GM12878 (cell line): ENCODE data around the gene MACROD2. TPM values are rescaled to one million over a fixed set of nuclear protein-coding genes. Genes with fewer than 3 reads are reported as not detected.

Source experiments
- ATAC-seq: fragments of 200-7000 bp; cut with Tn5 transposase; 3 replicates; pipeline ENCODE4 v1.9.1; 2020; ENCODE audit warnings: mild to moderate bottlenecking, moderate library complexity
- BruUV-seq: library from RNA; stranded (reverse); fragments of 400-500 nt; replicated peaks from 2 replicates; lab custom pipeline; 2021; lab: Mats Ljungman, UMichigan
- CTCF ChIA-PET: fragments of 300-600 bp; sonication (Branson Sonifier 250); formaldehyde crosslinking; extraction: SDS; loops from one replicate; lab custom pipeline; 2021; ENCODE audit warnings: inconsistent platforms; lab: Yijun Ruan, JAX
- POLR2A ChIA-PET: fragments of 350-600 bp; formaldehyde crosslinking; extraction: SDS; loops from one replicate; lab custom pipeline; 2021; ENCODE audit warnings: inconsistent platforms; lab: Charles Lee
- RAD21 ChIA-PET: fragments of 300-600 bp; sonication (Branson Sonifier 250); formaldehyde crosslinking; loops from one replicate; lab custom pipeline; 2023; ENCODE audit warnings: antibody characterized with exemption; ENCODE audit not compliant: unreplicated experiment; lab: Charles Lee
- SMC1A ChIA-PET: fragments of 300-600 bp; sonication (Branson Sonifier 250); formaldehyde crosslinking; loops from one replicate; lab custom pipeline; 2023; ENCODE audit not compliant: unreplicated experiment, uncharacterized antibody; lab: Charles Lee
- DNase-seq: peaks from one replicate; pipeline ENCODE4 v3.0.0-alpha.2; 2011; ENCODE audit warnings: low read depth, low spot score
- FAIRE-seq: peaks from 3 replicates; lab custom pipeline; 2011; peaks lifted over from hg19 to GRCh38; lab: Jason Lieb, UNC
- H2AFZ ChIP-seq: 2 replicates; pipeline ENCODE4 v1.6.0; 2011; ENCODE audit warnings: low read depth, low read length, control low read depth; ENCODE audit not compliant: control insufficient read depth
- H3K27ac ChIP-seq: 2 replicates; pipeline ENCODE4 v1.5.1; 2011; ENCODE audit warnings: control low read depth; ENCODE audit not compliant: control insufficient read depth, insufficient read depth
- H3K27me3 ChIP-seq, 2 experiments: replicated peaks in 1 of 2; 2 replicates each; pipeline versions ENCODE4 v1.6.0 to v1.6.1; 2011; ENCODE audit warnings: low read length in 1 of 2; ENCODE audit not compliant: control insufficient read depth in 2 of 2, insufficient read depth in 2 of 2
- H3K36me3 ChIP-seq, 2 experiments: 2 replicates each; pipeline ENCODE4 v1.5.1; 2011; ENCODE audit warnings: low read length in 1 of 2; ENCODE audit not compliant: control insufficient read depth in 2 of 2, insufficient read depth in 2 of 2
- H3K4me1 ChIP-seq: 2 replicates; pipeline ENCODE4 v1.6.1; 2011; ENCODE audit warnings: mild to moderate bottlenecking, low read length, moderate library complexity, mixed read lengths; ENCODE audit not compliant: control insufficient read depth, insufficient read depth
- H3K4me2 ChIP-seq: 2 replicates; pipeline ENCODE4 v1.6.0; 2011; ENCODE audit warnings: control low read depth; ENCODE audit not compliant: control insufficient read depth, insufficient read depth
- H3K4me3 ChIP-seq: fragments of 200-600 bp; sonication (generic); 2 replicates; pipeline ENCODE4 v1.5.1; 2016
- H3K79me2 ChIP-seq: 2 replicates; pipeline ENCODE4 v1.6.0; 2011; ENCODE audit warnings: low read length; ENCODE audit not compliant: control insufficient read depth, insufficient read depth
- H3K9ac ChIP-seq: 2 replicates; pipeline ENCODE4 v1.8.0; 2011; ENCODE audit warnings: low read length, control low read depth, mixed read lengths; ENCODE audit not compliant: control insufficient read depth, insufficient read depth
- H3K9me3 ChIP-seq: replicated peaks from 3 replicates; pipeline ENCODE4 v1.5.1; 2011; ENCODE audit warnings: mild to moderate bottlenecking, low read length; ENCODE audit not compliant: control insufficient read depth, insufficient read depth
- H4K20me1 ChIP-seq: 2 replicates; pipeline ENCODE4 v1.6.0; 2011; ENCODE audit not compliant: control insufficient read depth, insufficient read depth
- ATF7 ChIP-seq: fragments of 450-650 bp; IDR thresholded peaks from 2 replicates; pipeline ENCODE4 v1.6.1; 2016; ENCODE audit warnings: low read depth, mild to moderate bottlenecking
- CBX5 ChIP-seq: sonication (generic); IDR thresholded peaks from 2 replicates; pipeline ENCODE4 v1.6.1; 2016; ENCODE audit warnings: low read depth, moderate library complexity, mild to moderate bottlenecking, inconsistent platforms
- CEBPB ChIP-seq, 2 experiments: fragments of 150-350 bp in 1 of 2; IDR thresholded peaks; 2 replicates each; pipeline ENCODE4 v1.6.1; 2012 to 2014; ENCODE audit warnings: low read depth in 2 of 2, low read length in 2 of 2, borderline replicate concordance in 1 of 2, inconsistent platforms in 1 of 2
- E4F1 ChIP-seq: fragments of 450-650 bp; IDR thresholded peaks from 2 replicates; pipeline ENCODE4 v1.6.1; 2018; ENCODE audit warnings: borderline replicate concordance, mild to moderate bottlenecking; ENCODE audit not compliant: partially characterized antibody
- MEF2B ChIP-seq: fragments of 450-650 bp; IDR thresholded peaks from 2 replicates; pipeline ENCODE4 v1.6.1; 2018; ENCODE audit warnings: mild to moderate bottlenecking, moderate library complexity; ENCODE audit not compliant: partially characterized antibody, poor library complexity, severe bottlenecking
- MYB ChIP-seq: fragments of 150-350 bp; IDR thresholded peaks from 2 replicates; pipeline ENCODE4 v1.6.1; 2014; ENCODE audit warnings: mild to moderate bottlenecking, low read depth, low read length, borderline replicate concordance
- NFIC ChIP-seq: IDR thresholded peaks from 2 replicates; pipeline ENCODE4 v1.6.1; 2012; ENCODE audit warnings: low read depth, mild to moderate bottlenecking, inconsistent platforms, low read length, moderate library complexity
- RUNX3 ChIP-seq: IDR thresholded peaks from 2 replicates; pipeline ENCODE4 v1.6.1; 2012; ENCODE audit warnings: low read length, inconsistent platforms
- TBL1XR1 ChIP-seq: IDR thresholded peaks from 2 replicates; pipeline ENCODE4 v1.6.1; 2012; ENCODE audit warnings: low read depth, low read length, improper control_type of control experiment
- TCF12 ChIP-seq: IDR thresholded peaks from 2 replicates; pipeline ENCODE4 v1.6.1; 2011; ENCODE audit warnings: low read depth, mild to moderate bottlenecking, low read length
- ZBED1 ChIP-seq: IDR thresholded peaks from 2 replicates; pipeline ENCODE4 v1.6.1; 2016; ENCODE audit warnings: borderline replicate concordance
- ZNF592 ChIP-seq: fragments of 450-650 bp; IDR thresholded peaks from 2 replicates; pipeline ENCODE4 v1.6.1; 2017; ENCODE audit warnings: mild to moderate bottlenecking, moderate library complexity
- WGBS: methylation state at CpG from one replicate; pipeline ENCODE4 v1.1.6; 2016; ENCODE audit warnings: low lambda C conversion rate; ENCODE audit not compliant: insufficient replicate concordance, insufficient coverage; ENCODE audit errors: missing lambda C conversion rate; 5-methylcytosine and 5-hydroxymethylcytosine counted together
- in situ Hi-C: fragments of 300-500 bp; cut with MboI; formaldehyde crosslinking; loops from 9 replicates; pipeline ENCODE4 v1.14.3; 2018; ENCODE audit warnings: mixed read lengths
- intact Hi-C: fragments of 100-400 bp; cut with micrococcal nuclease; formaldehyde crosslinking; loops from one replicate; pipeline ENCODE4 v1.14.2; 2022; ENCODE audit not compliant: unreplicated experiment
- polyA plus RNA-seq, 11 experiments: library from polyadenylated mRNA; depleted of rRNA in 4 of 11; unstranded in 6 of 11; stranded (reverse) in 5 of 11; fragments of >200 nt; fragmentation: Nextera tagmentation in 4 of 11; fragmentation: Illumina TruSeq in 1 of 11; extraction: Ambion mirVana in 4 of 11; extraction: Trizol in 1 of 11; gene quantifications; 1 replicate in 1 of 11; 2 replicates in 10 of 11; pipeline versions ENCODE4 v1.2.1 to v1.2.3, GENCODE V29; 2011 to 2016; ENCODE audit warnings: inconsistent platforms in 2 of 11, missing spikeins in 2 of 11, low read depth in 1 of 11
- total RNA-seq, 4 experiments: library from RNA; depleted of rRNA in 3 of 4; stranded (reverse); fragments of >200 nt in 3 of 4; fragmentation: Illumina TruSeq in 1 of 4; extraction: Trizol in 1 of 4; gene quantifications; 2 replicates each; pipeline versions ENCODE4 v1.2.1 to v1.2.3, GENCODE V29; 2013 to 2021
- TF ChIP-seq, protein P1 (sequence below), 3 experiments: IDR thresholded peaks in 2 of 3; conservative IDR thresholded peaks in 1 of 3; 2 replicates each; pipeline ENCODE4 v1.5.1; 2011; ENCODE audit warnings: low read depth in 3 of 3, low read length in 3 of 3, mild to moderate bottlenecking in 3 of 3, control low read depth in 2 of 3, moderate library complexity in 2 of 3, inconsistent platforms in 1 of 3, mixed read lengths in 1 of 3; ENCODE audit not compliant: control insufficient read depth in 2 of 3, insufficient read depth in 1 of 3; ENCODE audit errors: extremely low read depth in 1 of 3
- TF ChIP-seq, protein P2 (sequence below): IDR thresholded peaks from 2 replicates; pipeline ENCODE4 v1.6.1; 2011; ENCODE audit warnings: low read depth, low read length, improper control_type of control experiment, borderline replicate concordance

The MACROD2 gene
- total and polyA plus RNA-seq, 10 of the 15 experiments (the other 5 are each of a cell fraction or from before 2014, with no cell fraction given): 1.1 to 21.5 (median 2.2) TPM

DNA sequence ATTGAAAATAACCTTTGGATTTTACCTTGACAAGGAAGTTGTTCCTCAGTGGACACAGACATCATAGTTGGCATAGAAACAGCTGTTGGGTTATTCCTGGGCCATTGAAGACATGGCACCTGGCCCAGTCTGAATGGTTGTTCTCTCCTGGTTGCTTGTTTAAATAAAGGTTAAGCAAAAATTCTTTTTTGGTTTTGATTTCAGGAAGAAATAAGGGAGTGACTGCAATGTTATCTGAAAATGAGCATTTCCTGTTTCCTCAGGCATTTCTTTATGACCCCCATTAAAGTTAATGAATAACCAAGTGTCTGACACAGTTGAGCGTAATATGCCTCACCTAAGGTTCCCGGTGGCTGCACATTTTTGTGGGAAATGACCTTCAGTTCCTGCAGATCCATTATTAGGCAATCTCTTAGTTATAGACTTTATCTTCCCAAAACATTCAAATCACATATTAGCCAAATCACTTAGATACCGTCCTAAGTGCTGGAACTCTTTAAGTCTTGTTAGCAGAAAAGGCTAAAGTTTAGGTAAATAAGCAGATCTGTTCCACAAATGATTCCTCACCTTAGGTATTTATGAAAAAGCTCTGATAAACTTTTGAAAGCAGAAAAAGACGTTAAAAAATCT, 990.8 kb downstream of the MACROD2 start:
- Histone ChIP-seq H4K20me1 (no peaks in the 10 kb centered on the region), H3K36me3 (no peaks in the 10 kb centered on the region), H3K4me1 (no peaks in the 10 kb centered on the region), H3K9ac (no peak overlapping the region), H3K9me3 (no peaks in the 10 kb centered on the region; the same call in 2 of the 3 replicates), H2AFZ (no peak overlapping the region), H3K27me3 (no peaks in the 10 kb centered on the region), H3K27ac (no peak overlapping the region), H3K4me2 (no peak overlapping the region), H3K79me2 (no peaks in the 10 kb centered on the region), H3K4me3 (no peak overlapping the region)
- ChIA-PET RAD21 (no interaction called here), POLR2A (interaction anchor here (0.6 kb wide), 1 partner anchor 21 kb away, joined by 3 read pairs; no protein-coding TSS in a partner anchor), SMC1A (interaction anchor here (0.6 kb wide), 1 partner anchor 268 kb away, joined by 3 read pairs; no protein-coding TSS in a partner anchor), CTCF (no interaction called here)
- TF ChIP-seq RUNX3: no peak
- TF ChIP-seq MEF2B: no peak
- TF ChIP-seq MYB: no peak
- TF ChIP-seq, protein P1, sequence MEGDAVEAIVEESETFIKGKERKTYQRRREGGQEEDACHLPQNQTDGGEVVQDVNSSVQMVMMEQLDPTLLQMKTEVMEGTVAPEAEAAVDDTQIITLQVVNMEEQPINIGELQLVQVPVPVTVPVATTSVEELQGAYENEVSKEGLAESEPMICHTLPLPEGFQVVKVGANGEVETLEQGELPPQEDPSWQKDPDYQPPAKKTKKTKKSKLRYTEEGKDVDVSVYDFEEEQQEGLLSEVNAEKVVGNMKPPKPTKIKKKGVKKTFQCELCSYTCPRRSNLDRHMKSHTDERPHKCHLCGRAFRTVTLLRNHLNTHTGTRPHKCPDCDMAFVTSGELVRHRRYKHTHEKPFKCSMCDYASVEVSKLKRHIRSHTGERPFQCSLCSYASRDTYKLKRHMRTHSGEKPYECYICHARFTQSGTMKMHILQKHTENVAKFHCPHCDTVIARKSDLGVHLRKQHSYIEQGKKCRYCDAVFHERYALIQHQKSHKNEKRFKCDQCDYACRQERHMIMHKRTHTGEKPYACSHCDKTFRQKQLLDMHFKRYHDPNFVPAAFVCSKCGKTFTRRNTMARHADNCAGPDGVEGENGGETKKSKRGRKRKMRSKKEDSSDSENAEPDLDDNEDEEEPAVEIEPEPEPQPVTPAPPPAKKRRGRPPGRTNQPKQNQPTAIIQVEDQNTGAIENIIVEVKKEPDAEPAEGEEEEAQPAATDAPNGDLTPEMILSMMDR (IDR thresholded peaks at IDR 0.05 in 2 of 3, conservative IDR thresholded peaks at IDR 0.05 in 1 of 3; ENCODE audit: control insufficient read depth in 2 of 3, extremely low read depth in 1 of 3, insufficient read depth in 1 of 3, low read depth in 3 of 3, low read length in 3 of 3): no peak
- no peak for TF ChIP-seq CEBPB (IDR thresholded peaks at IDR 0.05; ENCODE audit: borderline replicate concordance in 1 of 2, low read depth in 2 of 2, low read length in 2 of 2)
- no peak for TF ChIP-seq NFIC
- TF ChIP-seq ZNF592: no peak
- no peak for TF ChIP-seq ZBED1
- no peak for TF ChIP-seq TBL1XR1
- no peak for TF ChIP-seq E4F1
- no peak for TF ChIP-seq TCF12
- TF ChIP-seq, protein P2, sequence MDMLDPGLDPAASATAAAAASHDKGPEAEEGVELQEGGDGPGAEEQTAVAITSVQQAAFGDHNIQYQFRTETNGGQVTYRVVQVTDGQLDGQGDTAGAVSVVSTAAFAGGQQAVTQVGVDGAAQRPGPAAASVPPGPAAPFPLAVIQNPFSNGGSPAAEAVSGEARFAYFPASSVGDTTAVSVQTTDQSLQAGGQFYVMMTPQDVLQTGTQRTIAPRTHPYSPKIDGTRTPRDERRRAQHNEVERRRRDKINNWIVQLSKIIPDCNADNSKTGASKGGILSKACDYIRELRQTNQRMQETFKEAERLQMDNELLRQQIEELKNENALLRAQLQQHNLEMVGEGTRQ: no peak
- no peak for TF ChIP-seq CBX5
- TF ChIP-seq ATF7: no peak
- WGBS: 34% methylated on average over 4 of the region's 4 CpGs
- DNase-seq: no peak
- FAIRE-seq: no peak
- no TSS peak for BruUV-seq
- intact Hi-C loops: no loop called here
- in situ Hi-C loops: no loop called here
- no peak for ATAC-seq
